ENCODE data around the gene P4HA1. TPM values are rescaled to one million over a fixed set of nuclear protein-coding genes. Genes with fewer than 3 reads are reported as not detected.

Gene P4HA1
- total RNA-seq, 1 donor from 2014 or later = 23.8 TPM

Small RNA genes lying within 50 kb of the gene (small RNA-seq; reads per million reads assigned to genes)
- gene RF00019 (ENCODE audit: low replicate concordance) (not detected), gene SNORA11F (ENCODE audit: low replicate concordance) (1.5 reads per million, percentile 83 among the genes with 10 or more reads in this experiment)

Other genes with a start within 250 kb of the P4HA1 start
- gene OIT3, start 203.1 kb downstream of the P4HA1 start, total RNA-seq = 0.25 TPM
- not detected for gene PLA2G12B, start 142.1 kb downstream of the P4HA1 start, total RNA-seq
- gene NUDT13, start 13.6 kb upstream of the P4HA1 start, total RNA-seq = 0.25 TPM
- 19.9 TPM for gene ECD, start 71.1 kb upstream of the P4HA1 start, total RNA-seq
- 18.9 TPM for gene FAM149B1, start 71.3 kb upstream of the P4HA1 start, total RNA-seq
- gene DNAJC9, start 150.4 kb upstream of the P4HA1 start, total RNA-seq = 44.5 TPM
- 55.8 TPM for gene MRPS16, start 155.8 kb upstream of the P4HA1 start, total RNA-seq